IMR-90 (cell line): Measurements from ENCODE around the gene MEGF6. TPM values are rescaled to one million over a fixed set of nuclear protein-coding genes. Genes with fewer than 3 reads are reported as not detected.

Experiments used
- ATAC-seq: fragments of 200-7000 bp; cut with Tn5 transposase; 2 replicates; pipeline ENCODE4 v1.9.1; 2020; ENCODE audit warnings: low read depth, mild to moderate bottlenecking, moderate library complexity
- BruUV-seq: library from RNA; stranded (reverse); fragments of 400-500 nt; replicated peaks from 2 replicates; lab custom pipeline; 2021; lab: Mats Ljungman, UMichigan
- CTCF ChIA-PET: fragments of 300-600 bp; formaldehyde crosslinking; extraction: SDS; loops from one replicate; lab custom pipeline; 2021; ENCODE audit warnings: antibody characterized with exemption; lab: Yijun Ruan, JAX
- POLR2A ChIA-PET: fragments of 300-600 bp; sonication (Branson Sonifier 250); formaldehyde crosslinking; loops from one replicate; lab custom pipeline; 2022; ENCODE audit warnings: antibody characterized with exemption; ENCODE audit not compliant: unreplicated experiment; lab: Charles Lee
- DNase-seq: peaks from one replicate; pipeline ENCODE4 v3.0.0; 2013
- H2AFZ ChIP-seq: replicated peaks from 2 replicates; pipeline ENCODE3; 2013; ENCODE audit warnings: low read length, mild to moderate bottlenecking; ENCODE audit not compliant: poor library complexity
- H2AK5ac ChIP-seq: 2 replicates; pipeline ENCODE4 v1.6.1; 2013; ENCODE audit warnings: low read depth, low read length, inconsistent platforms
- H2AK9ac ChIP-seq: replicated peaks from 2 replicates; pipeline ENCODE3; 2013; ENCODE audit warnings: mild to moderate bottlenecking, low read depth, low read length, moderate library complexity; ENCODE audit not compliant: poor library complexity
- H2BK120ac ChIP-seq: 2 replicates; pipeline ENCODE4 v1.6.1; 2013; ENCODE audit warnings: low read depth, low read length, inconsistent platforms
- H2BK15ac ChIP-seq: 3 replicates; pipeline ENCODE4 v1.6.1; 2013; ENCODE audit warnings: low read depth, low read length, inconsistent platforms
- H2BK20ac ChIP-seq: 2 replicates; pipeline ENCODE4 v1.6.1; 2013; ENCODE audit warnings: low read depth, mild to moderate bottlenecking, inconsistent platforms, low read length, moderate library complexity
- H2BK5ac ChIP-seq: 2 replicates; pipeline ENCODE4 v1.6.1; 2013; ENCODE audit warnings: mild to moderate bottlenecking, low read depth, low read length, inconsistent platforms; ENCODE audit not compliant: poor library complexity, severe bottlenecking
- H3K14ac ChIP-seq: replicated peaks from 2 replicates; pipeline ENCODE4 v1.6.1; 2013; ENCODE audit warnings: low read depth, low read length, inconsistent platforms
- H3K18ac ChIP-seq: 2 replicates; pipeline ENCODE4 v1.6.1; 2013; ENCODE audit warnings: low read depth, low read length, control low read depth
- H3K23ac ChIP-seq: 2 replicates; pipeline ENCODE4 v1.6.1; 2013; ENCODE audit warnings: low read depth, low read length, inconsistent platforms
- H3K27ac ChIP-seq: 2 replicates; pipeline ENCODE4 v1.5.1; 2013; ENCODE audit warnings: mild to moderate bottlenecking, control low read depth, low read length; ENCODE audit not compliant: insufficient read depth
- H3K27me3 ChIP-seq: 2 replicates; pipeline ENCODE4 v1.6.1; 2013; ENCODE audit warnings: low read length; ENCODE audit not compliant: control insufficient read depth, insufficient read depth
- H3K36me3 ChIP-seq: 2 replicates; pipeline ENCODE4 v1.6.1; 2013; ENCODE audit warnings: low read length, mixed read lengths; ENCODE audit not compliant: control insufficient read depth, insufficient read depth
- H3K4ac ChIP-seq: 2 replicates; pipeline ENCODE4 v1.6.1; 2013; ENCODE audit warnings: low read depth, low read length, inconsistent platforms
- H3K4me1 ChIP-seq: 2 replicates; pipeline ENCODE4 v1.6.1; 2013; ENCODE audit warnings: low read length, mixed read lengths; ENCODE audit not compliant: control insufficient read depth, insufficient read depth
- H3K4me2 ChIP-seq: 2 replicates; pipeline ENCODE4 v1.6.1; 2013; ENCODE audit warnings: low read depth, mild to moderate bottlenecking, control low read depth, low read length, moderate library complexity
- H3K4me3 ChIP-seq: 2 replicates; pipeline ENCODE4 v1.5.1; 2013; ENCODE audit warnings: low read depth, mild to moderate bottlenecking, control low read depth, low read length, moderate library complexity; ENCODE audit not compliant: insufficient read depth
- H3K56ac ChIP-seq: 2 replicates; pipeline ENCODE4 v1.6.1; 2013; ENCODE audit warnings: low read length, inconsistent platforms; ENCODE audit not compliant: insufficient read depth; ENCODE audit errors: extremely low read depth
- H3K79me1 ChIP-seq, 2 experiments: 2 replicates each; pipeline ENCODE4 v1.6.1; 2013; ENCODE audit warnings: low read length in 2 of 2, inconsistent platforms in 1 of 2, low read depth in 1 of 2
- H3K9ac ChIP-seq: 2 replicates; pipeline ENCODE4 v1.6.1; 2013; ENCODE audit warnings: low read depth, low read length, control low read depth
- H3K9me1 ChIP-seq: 2 replicates; pipeline ENCODE4 v1.6.1; 2013; ENCODE audit warnings: low read length, inconsistent platforms; ENCODE audit not compliant: insufficient read depth
- H3K9me3 ChIP-seq: 2 replicates; pipeline ENCODE4 v1.6.1; 2013; ENCODE audit warnings: low read length; ENCODE audit not compliant: control insufficient read depth, insufficient read depth
- H4K20me1 ChIP-seq: 2 replicates; pipeline ENCODE4 v1.6.1; 2013; ENCODE audit warnings: low read length, inconsistent platforms; ENCODE audit not compliant: insufficient read depth
- H4K5ac ChIP-seq: 2 replicates; pipeline ENCODE4 v1.6.1; 2013; ENCODE audit warnings: mild to moderate bottlenecking, low read depth, low read length, control low read depth
- H4K8ac ChIP-seq, 2 experiments: 2 replicates each; pipeline ENCODE4 v1.6.1; 2013; ENCODE audit warnings: low read depth in 2 of 2, low read length in 2 of 2, control low read depth in 1 of 2, inconsistent platforms in 1 of 2
- H4K91ac ChIP-seq: 2 replicates; pipeline ENCODE4 v1.6.1; 2013; ENCODE audit warnings: low read depth, low read length, inconsistent platforms; ENCODE audit not compliant: insufficient read depth
- MAFK ChIP-seq: IDR thresholded peaks from 2 replicates; pipeline ENCODE4 v1.6.1; 2012; ENCODE audit warnings: low read depth, low read length, improper control_type of control experiment
- MAZ ChIP-seq: IDR thresholded peaks from 2 replicates; pipeline ENCODE4 v1.6.1; 2012; ENCODE audit warnings: low read depth, mild to moderate bottlenecking, low read length, improper control_type of control experiment, moderate library complexity, borderline replicate concordance
- RCOR1 ChIP-seq: IDR thresholded peaks from 2 replicates; pipeline ENCODE4 v1.6.1; 2012; ENCODE audit warnings: mild to moderate bottlenecking, low read length, improper control_type of control experiment; ENCODE audit not compliant: insufficient replicate concordance
- WGBS, 2 experiments: methylation state at CpG; one replicate each; pipeline versions ENCODE4 v1.1.5 to v1.1.7; 2013; ENCODE audit warnings: missing lambda C conversion rate in 2 of 2; ENCODE audit not compliant: insufficient read length in 1 of 2; ENCODE audit errors: extremely low coverage in 2 of 2; 5-methylcytosine and 5-hydroxymethylcytosine counted together
- dilution Hi-C: fragments of 300-500 bp; cut with HindIII; formaldehyde crosslinking; loops from one replicate; pipeline ENCODE4 v1.14.3; 2018; ENCODE audit warnings: low sequenced_read_pairs; ENCODE audit not compliant: unreplicated experiment
- in situ Hi-C: fragments of 300-500 bp; cut with MboI; formaldehyde crosslinking; loops from 3 replicates; pipeline ENCODE4 v1.14.3; 2019; ENCODE audit warnings: low sequenced_read_pairs, inconsistent platforms, mixed read lengths
- intact Hi-C: fragments of 100-400 bp; cut with micrococcal nuclease; formaldehyde crosslinking; loops from 2 replicates; pipeline ENCODE4 v1.10.0; 2022
- polyA plus RNA-seq, 3 experiments: library from polyadenylated mRNA; depleted of rRNA; stranded (reverse); fragments of >200 nt; gene quantifications; 2 replicates each; pipeline ENCODE4 v1.2.3, GENCODE V29; 2012; ENCODE audit warnings: low replicate concordance in 1 of 3
- total RNA-seq: library from RNA; depleted of rRNA; stranded (reverse); fragments of >200 nt; gene quantifications from 2 replicates; pipeline ENCODE4 v1.2.3, GENCODE V29; 2012

The MEGF6 gene
- total and polyA plus RNA-seq, 2 of the 4 experiments (the other 2 are of a cell fraction): 0.72 to 4.1 TPM

DNA sequence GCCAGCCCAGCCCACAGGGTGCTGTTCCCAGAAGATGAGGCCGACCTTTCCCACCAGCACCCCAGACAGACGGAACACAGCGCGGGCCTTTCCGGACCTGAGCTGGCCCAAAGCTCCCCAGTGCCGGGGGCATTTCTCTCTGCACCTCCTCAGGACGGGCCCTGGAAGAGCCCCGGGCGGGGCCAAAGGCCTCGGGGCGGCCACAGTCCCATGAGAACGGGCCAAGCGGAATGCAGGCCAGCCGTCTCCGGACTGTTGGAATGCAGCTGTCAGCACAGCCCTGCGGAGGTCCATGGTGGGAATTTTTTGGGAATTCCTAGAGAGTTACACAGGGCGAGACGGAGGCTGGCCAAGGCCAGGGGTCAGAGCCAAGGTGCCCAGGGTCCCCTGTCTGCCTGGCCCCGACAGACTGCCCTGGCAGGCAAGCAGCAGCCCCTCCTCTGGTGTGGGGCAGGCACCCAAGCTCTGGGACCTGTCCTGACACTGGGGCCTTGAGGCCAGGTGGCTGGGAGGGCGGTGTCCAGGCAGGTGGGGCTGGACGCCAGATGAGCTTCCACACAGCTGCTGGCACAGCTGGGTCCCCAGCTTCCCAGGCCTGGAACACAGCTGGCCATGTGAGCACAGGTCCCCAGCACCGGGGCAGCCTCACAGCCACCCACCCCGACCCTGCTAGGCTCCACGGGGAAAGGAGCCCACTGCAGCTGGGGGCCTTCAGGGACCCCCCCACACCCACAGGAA, 63.0 kb downstream of the MEGF6 start:
- Histone ChIP-seq H3K79me1 (no peaks in the 10 kb centered on the region), H3K9me3 (no peaks in the 10 kb centered on the region), H3K18ac (peak overlapping the region; percentile 20; the same call in 1 of the 2 replicates), H2AK5ac (peak overlapping the region; percentile 70), H3K56ac (peak overlapping the region; percentile 30; the same call in 1 of the 2 replicates), H4K5ac (peak overlapping the region; percentile 25; the same call in 1 of the 2 replicates), H2AFZ (peak overlapping the region; percentile 79), H2BK15ac (peak overlapping the region; percentile 71; the same call in 1 of the 3 replicates), H3K4me2 (no peak overlapping the region), H3K27ac (no peak overlapping the region), H3K36me3 (no peaks in the 10 kb centered on the region), H4K91ac (peak overlapping the region; percentile 84), H2BK5ac (no peak overlapping the region), H3K14ac (no peak overlapping the region), H3K4me3 (no peak overlapping the region), H4K8ac (peak overlapping the region; percentile 72 to 94; a peak in 3 of 4 replicates), H3K4ac (peak overlapping the region; percentile 86), H3K9ac (0 out of 2 replicates have a peak overlapping the region, but pooled peaks have one; percentile 5), H2BK120ac (peak overlapping the region; percentile 90), H2BK20ac (peak overlapping the region; percentile 62; the same call in 1 of the 2 replicates), H3K27me3 (no peaks in the 10 kb centered on the region), H4K20me1 (no peaks in the 10 kb centered on the region), H3K4me1 (peaks cover 32% of the 10 kb centered on the region), H3K9me1 (no peaks in the 10 kb centered on the region), H3K23ac (0 out of 2 replicates have a peak overlapping the region, but pooled peaks have one; percentile 27), H2AK9ac (peak overlapping the region; percentile 87)
- peak; percentile 69 for DNase-seq
- CTCF ChIA-PET: interaction anchor here (1.8 kb wide), 1 partner anchor 71 kb away, joined by 4 read pairs; no protein-coding TSS in a partner anchor
- 17% methylated on average over 13 of the region's 24 CpGs; no CpG with 5 or more reads in 1 of the 2 experiments for WGBS, 2 experiments
- POLR2A ChIA-PET: no interaction called here
- peak; percentile 69 for ATAC-seq
- peak; percentile 17 for TF ChIP-seq RCOR1
- peak; percentile 41; the same call in 1 of the 2 replicates for TF ChIP-seq MAZ
- no peak for TF ChIP-seq MAFK
- in situ Hi-C loops: no loop called here
- no TSS peak for BruUV-seq
- dilution Hi-C loops: no loop called here
- intact Hi-C loops: no loop called here
